H1 (cell line): Measurements from ENCODE around the gene DNAJC28. TPM values are rescaled to one million over a fixed set of nuclear protein-coding genes. Genes with fewer than 3 reads are reported as not detected.

Experiments used
- CEBPB ChIP-seq: IDR thresholded peaks from 2 replicates; pipeline ENCODE4 v1.6.1; 2012; ENCODE audit warnings: low read depth, low read length
- RXRA ChIP-seq: IDR thresholded peaks from 2 replicates; pipeline ENCODE4 v1.6.1; 2011; ENCODE audit warnings: low read depth, mild to moderate bottlenecking, low read length, moderate library complexity; ENCODE audit not compliant: insufficient read depth
- SIX5 ChIP-seq: IDR thresholded peaks from 2 replicates; pipeline ENCODE4 v1.6.1; 2011; ENCODE audit warnings: mild to moderate bottlenecking, low read depth, low read length
- polyA plus RNA-seq, 7 experiments: library from polyadenylated mRNA; depleted of rRNA in 3 of 7; stranded (reverse) in 5 of 7; unstranded in 2 of 7; fragments of >200 nt in 5 of 7; fragments of 200-250 nt in 2 of 7; gene quantifications; 1 replicate in 5 of 7; 2 replicates in 1 of 7; 4 replicates in 1 of 7; pipeline versions ENCODE4 v1.2.1 to v1.2.3, GENCODE V29; 2011 to 2013; ENCODE audit warnings: missing spikeins in 2 of 7, mixed read lengths in 2 of 7
- total RNA-seq: library from RNA; stranded (reverse); fragmentation: NEBNext Ultra II Directional; extraction: Animal tissue kit (Norgen Biotek cat#: 25700); gene quantifications from 2 replicates; pipeline ENCODE4 v1.2.1, GENCODE V29; 2021

Gene DNAJC28
- total and polyA plus RNA-seq, 2 of the 8 experiments (the other 6 are each of a cell fraction or from before 2014, with no cell fraction given) = 0.97 to 4.3 TPM

DNA sequence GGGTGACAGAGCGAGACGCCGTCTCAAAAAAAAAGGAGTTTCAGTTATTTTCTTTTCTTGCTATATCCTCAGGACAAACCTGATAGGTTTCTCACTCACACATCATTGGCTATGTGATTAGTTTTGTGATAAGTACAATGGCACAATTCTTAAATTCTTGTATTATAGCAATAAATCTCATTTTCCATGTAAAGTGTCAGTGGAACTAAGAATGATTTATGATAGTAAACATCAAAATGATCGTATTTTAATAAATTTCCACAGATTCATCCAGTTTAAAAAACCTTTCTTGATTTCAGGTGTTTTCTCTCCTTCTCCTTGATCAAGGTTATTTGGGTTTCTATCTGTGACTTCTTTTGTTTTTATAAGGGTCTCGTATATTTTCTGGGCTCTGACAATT is 3.5 kb downstream of the DNAJC28 start (continued):
- TF ChIP-seq RXRA (no peak), CEBPB (no peak), SIX5 (no peak)
- TF ChIP-seq, all 59 proteins: peak for 0
